Fibroblast of pulmonary artery (primary cell): ENCODE results near the gene ZDHHC16.

Experiments used
- DNase-seq: peaks from one replicate; pipeline ENCODE4 v3.0.0-alpha.2; 2010; ENCODE audit warnings: low read depth
- H3K4me3 ChIP-seq: replicated peaks from 2 replicates; pipeline ENCODE4 v1.5.1; 2011; ENCODE audit warnings: low read depth, mild to moderate bottlenecking, control low read depth, low read length, moderate library complexity
- TF ChIP-seq, protein P1 (sequence below): IDR thresholded peaks from 2 replicates; pipeline ENCODE4 v1.5.1; 2011; ENCODE audit warnings: mild to moderate bottlenecking, control low read depth, low read length, inconsistent platforms; ENCODE audit errors: missing control alignments

ZDHHC16 gene

DNA sequence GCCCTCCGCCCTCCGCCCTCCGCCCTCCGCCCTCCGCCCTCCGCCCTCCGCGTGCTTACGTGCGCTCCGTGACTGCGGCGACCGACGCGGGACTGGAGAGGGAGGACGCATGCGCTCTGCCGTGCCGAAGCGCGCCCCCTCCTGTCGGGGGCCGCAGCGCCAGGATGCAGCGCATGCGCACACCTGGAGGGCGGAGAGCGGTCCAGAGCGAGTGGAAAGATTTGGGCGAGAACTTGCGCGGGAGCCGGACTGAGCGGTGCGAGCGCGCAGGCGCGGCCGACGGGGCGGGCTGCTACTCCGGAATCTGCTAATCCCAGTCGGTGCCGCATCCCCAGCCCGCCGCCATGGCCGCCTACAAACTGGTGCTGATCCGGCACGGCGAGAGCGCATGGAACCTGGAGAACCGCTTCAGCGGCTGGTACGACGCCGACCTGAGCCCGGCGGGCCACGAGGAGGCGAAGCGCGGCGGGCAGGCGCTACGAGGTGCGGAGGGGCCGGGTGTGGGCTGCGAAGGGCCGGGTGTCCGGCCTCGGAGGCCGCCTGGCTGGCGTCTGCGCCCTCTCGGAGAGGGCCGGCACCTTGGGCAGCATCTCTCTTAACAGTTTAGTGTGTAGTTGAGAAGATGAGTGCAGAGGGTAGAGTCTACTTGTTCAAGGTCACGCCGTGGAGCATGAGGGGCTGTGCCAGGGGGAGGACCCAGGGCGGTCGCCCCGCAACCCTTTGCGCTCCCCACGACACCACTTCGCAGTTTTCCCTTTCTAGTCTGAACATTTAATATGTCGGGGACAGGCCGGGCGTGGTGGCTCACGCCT, 19.8 kb upstream of the ZDHHC16 start, which contains the start of gene PGAM1:
Gene PGAM1, plus strand, starts transcription at position 228 of the 812 bp plus-strand sequence. Its CDS starts 117 bp downstream, at position 345.
- TF ChIP-seq, protein P1, sequence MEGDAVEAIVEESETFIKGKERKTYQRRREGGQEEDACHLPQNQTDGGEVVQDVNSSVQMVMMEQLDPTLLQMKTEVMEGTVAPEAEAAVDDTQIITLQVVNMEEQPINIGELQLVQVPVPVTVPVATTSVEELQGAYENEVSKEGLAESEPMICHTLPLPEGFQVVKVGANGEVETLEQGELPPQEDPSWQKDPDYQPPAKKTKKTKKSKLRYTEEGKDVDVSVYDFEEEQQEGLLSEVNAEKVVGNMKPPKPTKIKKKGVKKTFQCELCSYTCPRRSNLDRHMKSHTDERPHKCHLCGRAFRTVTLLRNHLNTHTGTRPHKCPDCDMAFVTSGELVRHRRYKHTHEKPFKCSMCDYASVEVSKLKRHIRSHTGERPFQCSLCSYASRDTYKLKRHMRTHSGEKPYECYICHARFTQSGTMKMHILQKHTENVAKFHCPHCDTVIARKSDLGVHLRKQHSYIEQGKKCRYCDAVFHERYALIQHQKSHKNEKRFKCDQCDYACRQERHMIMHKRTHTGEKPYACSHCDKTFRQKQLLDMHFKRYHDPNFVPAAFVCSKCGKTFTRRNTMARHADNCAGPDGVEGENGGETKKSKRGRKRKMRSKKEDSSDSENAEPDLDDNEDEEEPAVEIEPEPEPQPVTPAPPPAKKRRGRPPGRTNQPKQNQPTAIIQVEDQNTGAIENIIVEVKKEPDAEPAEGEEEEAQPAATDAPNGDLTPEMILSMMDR = peak; percentile 53

DNA sequence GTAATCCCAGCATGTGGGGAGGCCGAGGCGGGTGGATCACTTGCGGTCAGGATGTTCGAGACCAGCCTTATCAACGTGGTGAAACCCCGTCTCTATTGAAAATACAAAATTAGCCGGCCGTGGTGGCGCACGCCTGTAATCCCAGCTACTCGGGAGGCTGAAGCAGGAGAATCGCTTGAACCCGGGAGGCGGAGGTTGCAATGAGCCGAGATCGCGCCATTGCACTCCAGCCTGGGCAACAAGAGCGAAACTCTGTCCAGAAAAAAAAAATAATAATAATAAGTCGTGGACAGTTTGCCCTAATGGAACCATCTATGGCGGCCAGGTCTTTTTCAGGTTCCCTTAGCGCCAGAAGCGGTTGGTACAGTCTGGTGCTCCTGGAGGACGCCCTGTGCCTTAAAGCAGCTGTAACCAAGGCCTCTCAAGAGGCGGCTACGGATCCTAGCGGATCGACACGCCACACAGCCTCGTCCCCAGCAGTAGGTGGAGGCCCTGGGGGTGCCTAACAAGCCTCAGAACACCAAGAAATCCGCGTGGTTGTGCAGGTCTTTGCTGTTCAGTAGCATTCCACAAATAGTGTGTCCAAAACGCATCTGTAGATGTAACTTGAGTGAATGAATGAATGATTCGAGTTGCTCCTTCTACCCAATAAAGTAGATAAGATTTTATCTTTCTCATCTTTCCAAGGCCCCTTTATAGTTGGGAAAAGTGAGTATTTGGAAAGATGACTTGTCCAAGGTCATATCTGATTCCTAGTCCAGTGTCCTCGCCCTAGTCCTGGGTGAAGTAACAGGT, 19.0 kb upstream of the ZDHHC16 start:
- DNase-seq = no peak
- H3K4me3 ChIP-seq = peak overlapping the region; percentile 94
- TF ChIP-seq, protein P1 = no peak

More for the DNA sequence above, 19.8 kb upstream of the ZDHHC16 start, which contains the start of gene PGAM1:
- DNase-seq = peak; percentile 98
- peak within 1 kb of the TSS; percentile 94 for H3K4me3 ChIP-seq

DNA sequence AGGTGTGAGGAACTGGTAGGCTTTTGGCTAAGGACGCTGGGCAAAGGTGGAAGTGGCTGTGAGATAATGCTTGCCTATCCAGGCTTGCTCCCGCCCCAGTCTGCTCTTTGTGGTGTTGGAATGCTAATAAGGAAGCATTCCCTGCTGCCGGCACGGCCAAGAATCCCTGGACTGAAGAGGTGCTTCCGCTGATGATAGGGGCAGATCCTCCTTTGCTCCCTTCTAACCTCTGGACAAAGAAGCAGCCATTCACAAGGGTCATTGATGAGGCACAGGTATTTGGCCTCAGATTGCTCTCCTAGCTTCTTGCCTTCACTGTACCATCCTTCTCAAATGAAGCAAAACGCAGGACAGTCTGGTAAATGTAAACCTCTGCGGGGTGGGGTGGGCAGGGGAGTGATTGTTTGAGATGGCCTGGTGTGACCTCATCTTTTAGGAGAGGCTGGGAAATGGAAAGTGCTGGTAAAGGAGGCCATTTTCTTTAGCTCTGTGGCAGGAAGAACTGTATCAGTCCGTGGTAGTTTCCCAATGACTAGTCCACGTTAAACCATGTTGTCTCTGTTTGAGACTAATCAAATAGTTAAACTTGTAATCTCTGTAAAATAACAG, 18.3 kb upstream of the ZDHHC16 start:
- DNase-seq = no peak
- peak overlapping the region; percentile 94 for H3K4me3 ChIP-seq
- TF ChIP-seq, protein P1 = no peak

DNA sequence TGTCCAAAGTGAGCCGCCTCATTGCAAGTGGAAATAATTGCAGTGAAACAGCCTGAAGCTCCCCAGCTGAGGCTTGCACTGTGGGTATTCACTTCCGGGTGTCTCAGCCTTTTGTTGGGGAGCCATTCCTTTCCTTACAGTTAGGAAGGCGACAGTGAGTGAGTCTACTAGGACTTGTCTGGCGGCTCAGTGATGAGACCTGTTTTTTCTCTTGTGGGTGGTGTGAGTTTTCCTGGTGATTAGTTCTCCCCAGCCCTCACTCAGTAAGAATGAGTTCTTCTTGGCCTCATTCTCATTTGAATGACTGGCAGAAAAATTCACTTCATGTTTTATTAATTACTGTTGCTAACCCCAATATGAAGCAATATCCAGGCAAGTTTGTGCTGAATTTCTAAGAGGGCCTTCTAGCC, 17.4 kb upstream of the ZDHHC16 start:
- TF ChIP-seq, protein P1 = no peak
- no peak for DNase-seq
- peak overlapping the region; percentile 94 for H3K4me3 ChIP-seq

DNA sequence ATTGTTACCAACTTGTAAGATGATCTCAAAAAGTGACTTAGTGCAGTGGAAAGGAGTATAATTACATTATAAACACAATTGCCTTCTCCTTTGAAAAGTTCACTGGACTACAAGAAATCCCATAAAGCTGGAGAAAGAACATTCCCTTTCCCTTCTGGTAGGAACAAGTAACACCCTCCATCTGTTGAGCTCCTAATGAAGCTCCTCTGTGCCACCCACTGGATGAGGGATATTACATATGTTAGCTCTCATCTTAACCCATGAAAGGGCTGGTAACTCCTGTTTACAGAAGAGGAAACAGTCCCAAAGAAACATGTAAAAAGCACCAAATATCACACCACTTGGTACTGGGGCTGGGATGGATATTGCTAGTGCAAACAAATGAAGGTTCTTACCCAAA, 11.9 kb upstream of the ZDHHC16 start:
- TF ChIP-seq, protein P1 = no peak
- no peak for DNase-seq
- no peak overlapping the region for H3K4me3 ChIP-seq

DNA sequence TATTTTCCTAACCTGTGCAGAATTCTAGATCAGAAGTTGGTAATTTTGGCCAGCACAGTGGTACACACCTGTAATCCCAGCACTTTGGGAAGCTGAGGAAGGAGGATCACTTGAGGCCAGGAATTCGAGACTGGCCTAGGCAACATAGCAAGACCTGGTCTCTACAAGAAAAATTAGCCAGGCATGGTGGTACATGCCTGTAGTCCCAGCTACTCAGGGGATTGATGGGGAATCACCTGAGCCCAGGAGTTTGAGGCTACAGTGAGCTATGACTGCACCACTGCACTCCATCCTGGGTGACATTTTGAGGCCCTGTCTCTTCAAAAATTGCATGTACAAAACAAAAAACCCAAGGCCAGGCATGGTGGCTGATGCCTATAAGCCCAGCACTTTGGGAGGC, 11.4 kb upstream of the ZDHHC16 start:
- TF ChIP-seq, protein P1 = no peak
- DNase-seq = no peak
- no peak overlapping the region for H3K4me3 ChIP-seq
